HepG2 (cell line): ENCODE results near the gene ST14. TPM values are rescaled to one million over a fixed set of nuclear protein-coding genes. Genes with fewer than 3 reads are reported as not detected.

Experiments used
- AGO1 ChIP-seq: fragments of 200-400 bp; formaldehyde crosslinking; IDR thresholded peaks from 2 replicates; pipeline ENCODE4 v1.6.1; 2017; ENCODE audit warnings: mild to moderate bottlenecking, low read depth, low read length, moderate library complexity; ENCODE audit not compliant: poor library complexity, severe bottlenecking
- CTCF ChIP-seq: sonication (generic); formaldehyde crosslinking; IDR thresholded peaks from 2 replicates; pipeline ENCODE4 v1.5.0; 2020; ENCODE audit warnings: mild to moderate bottlenecking, missing genetic modification reagents, moderate library complexity
- ETV5 ChIP-seq: IDR thresholded peaks from 2 replicates; pipeline ENCODE4 v1.6.1; 2018; ENCODE audit warnings: missing biosample characterization, missing genetic modification reagents, inconsistent platforms, borderline replicate concordance
- FOXA1 ChIP-seq, 2 experiments: fragments of 450-650 bp in 1 of 2; sonication (generic) in 1 of 2; formaldehyde crosslinking in 1 of 2; IDR thresholded peaks; 2 replicates each; pipeline versions ENCODE4 v1.4.0 to v1.6.1; 2016 to 2020; ENCODE audit warnings: missing genetic modification reagents in 1 of 2
- FOXA3 ChIP-seq: IDR thresholded peaks from 2 replicates; pipeline ENCODE4 v1.6.1; 2016; ENCODE audit warnings: missing genetic modification reagents, missing compliant biosample characterization
- HES4 ChIP-seq: sonication (generic); formaldehyde crosslinking; IDR thresholded peaks from 2 replicates; pipeline ENCODE4 v1.9.0; 2021; ENCODE audit warnings: mild to moderate bottlenecking, missing genetic modification reagents, borderline replicate concordance
- HNF4A ChIP-seq: sonication (generic); formaldehyde crosslinking; IDR thresholded peaks from 2 replicates; pipeline ENCODE4 v1.4.0; 2020; ENCODE audit warnings: missing genetic modification reagents
- ISL2 ChIP-seq: sonication (generic); formaldehyde crosslinking; IDR thresholded peaks from 2 replicates; pipeline ENCODE4 v1.5.0; 2020; ENCODE audit warnings: missing genetic modification reagents
- MAX ChIP-seq: IDR thresholded peaks from 2 replicates; pipeline ENCODE4 v1.6.1; 2012; ENCODE audit warnings: inconsistent platforms
- MXI1 ChIP-seq: IDR thresholded peaks from 3 replicates; pipeline ENCODE4 v1.6.1; 2012; ENCODE audit warnings: low read depth, low read length, inconsistent platforms, borderline replicate concordance
- TGIF2 ChIP-seq: IDR thresholded peaks from 2 replicates; pipeline ENCODE4 v1.6.1; 2016; ENCODE audit warnings: control low read depth, missing compliant biosample characterization
- ZBED4 ChIP-seq: sonication (generic); formaldehyde crosslinking; IDR thresholded peaks from 2 replicates; pipeline ENCODE4 v1.4.0; 2020; ENCODE audit warnings: missing genetic modification reagents, borderline replicate concordance
- ZBTB26 ChIP-seq: IDR thresholded peaks from 2 replicates; pipeline ENCODE4 v1.6.1; 2016; ENCODE audit warnings: missing compliant biosample characterization, missing genetic modification reagents, borderline replicate concordance
- ZSCAN20 ChIP-seq: sonication (generic); formaldehyde crosslinking; IDR thresholded peaks from 2 replicates; pipeline ENCODE4 v1.4.0; 2020; ENCODE audit warnings: missing genetic modification reagents, mild to moderate bottlenecking, borderline replicate concordance
- polyA plus RNA-seq, 8 experiments: library from polyadenylated mRNA; depleted of rRNA in 3 of 8; stranded (reverse) in 7 of 8; unstranded in 1 of 8; fragments of >200 nt; fragmentation: Illumina TruSeq in 4 of 8; extraction: Trizol in 4 of 8; gene quantifications; 2 replicates each; pipeline versions ENCODE4 v1.2.1 to v1.2.3, GENCODE V29; 2011 to 2016; ENCODE audit warnings: low read depth in 4 of 8, missing spikeins in 1 of 8, mixed read lengths in 1 of 8; ENCODE audit not compliant: insufficient read depth in 1 of 8
- total RNA-seq, 5 experiments: library from RNA; depleted of rRNA; stranded (reverse); fragments of >200 nt; fragmentation: Illumina TruSeq; extraction: Trizol; gene quantifications; 2 replicates each; pipeline ENCODE4 v1.2.3, GENCODE V29; 2016; ENCODE audit warnings: low read depth in 1 of 5

The ST14 gene
- total and polyA plus RNA-seq, 2 of the 13 experiments (the other 11 are each of a cell fraction or from before 2014, with no cell fraction given), result 0.88 to 1.4 TPM

GRCh38 chr11:130129922-130130321 lies 29.7 kb upstream of the ST14 start (continued):
- TF ChIP-seq ZBED4 (CRISPR knock-in tag) (peak; percentile 76; the same call in 1 of the 2 replicates), AGO1 (no peak), TGIF2 (peak; percentile 65; the same call in 1 of the 2 replicates), HES4 (CRISPR knock-in tag) (no peak), ZBTB26 (CRISPR knock-in tag) (peak; percentile 81; the same call in 1 of the 2 replicates), FOXA3 (CRISPR knock-in tag) (peak; percentile 58), ZSCAN20 (no peak), MAX (peak; percentile 69), HNF4A (CRISPR knock-in tag) (peak; percentile 78), ETV5 (CRISPR knock-in tag) (no peak; the same call in 1 of the 2 replicates), CTCF (CRISPR knock-in tag) (0 out of 2 replicates have a peak, but pooled peaks have one; percentile 4), ISL2 (CRISPR knock-in tag) (0 out of 2 replicates have a peak, but pooled peaks have one; percentile 14), FOXA1 (IDR thresholded peaks at IDR 0.05) (no peak), FOXA1 (CRISPR knock-in tag; IDR thresholded peaks at IDR 0.05) (peak; percentile 58), MXI1 (peak; percentile 42; the same call in 1 of the 3 replicates)
